ENCODE measurements around the gene NLRC5.

DNA sequence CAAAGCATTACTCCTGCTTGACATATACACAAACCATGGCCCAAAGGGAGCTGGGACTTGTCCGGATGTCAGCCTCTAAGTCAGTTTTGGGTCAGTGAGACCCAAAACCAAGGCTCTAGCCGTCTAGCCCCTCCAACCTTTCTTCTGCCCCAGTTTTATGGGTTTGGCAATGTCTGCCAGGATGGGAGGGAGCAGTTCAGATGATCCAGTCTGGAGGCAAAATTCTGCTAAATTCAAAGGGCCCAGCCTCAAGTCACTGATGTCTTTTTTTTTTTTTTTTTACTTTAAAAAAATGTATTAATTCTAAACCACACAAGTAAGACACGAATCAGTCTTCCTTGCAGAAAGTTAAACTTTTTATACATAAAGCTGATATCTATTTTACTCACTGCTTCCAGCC is 8.6 kb downstream of the NLRC5 start:
- TF ChIP-seq POLR2A (IDR thresholded peaks at IDR 0.05; ENCODE audit: low read depth): no peak
- TF ChIP-seq, protein P1, sequence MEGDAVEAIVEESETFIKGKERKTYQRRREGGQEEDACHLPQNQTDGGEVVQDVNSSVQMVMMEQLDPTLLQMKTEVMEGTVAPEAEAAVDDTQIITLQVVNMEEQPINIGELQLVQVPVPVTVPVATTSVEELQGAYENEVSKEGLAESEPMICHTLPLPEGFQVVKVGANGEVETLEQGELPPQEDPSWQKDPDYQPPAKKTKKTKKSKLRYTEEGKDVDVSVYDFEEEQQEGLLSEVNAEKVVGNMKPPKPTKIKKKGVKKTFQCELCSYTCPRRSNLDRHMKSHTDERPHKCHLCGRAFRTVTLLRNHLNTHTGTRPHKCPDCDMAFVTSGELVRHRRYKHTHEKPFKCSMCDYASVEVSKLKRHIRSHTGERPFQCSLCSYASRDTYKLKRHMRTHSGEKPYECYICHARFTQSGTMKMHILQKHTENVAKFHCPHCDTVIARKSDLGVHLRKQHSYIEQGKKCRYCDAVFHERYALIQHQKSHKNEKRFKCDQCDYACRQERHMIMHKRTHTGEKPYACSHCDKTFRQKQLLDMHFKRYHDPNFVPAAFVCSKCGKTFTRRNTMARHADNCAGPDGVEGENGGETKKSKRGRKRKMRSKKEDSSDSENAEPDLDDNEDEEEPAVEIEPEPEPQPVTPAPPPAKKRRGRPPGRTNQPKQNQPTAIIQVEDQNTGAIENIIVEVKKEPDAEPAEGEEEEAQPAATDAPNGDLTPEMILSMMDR (IDR thresholded peaks at IDR 0.05): no peak

All from esophagus muscularis mucosa (tissue), 3 donors.